ENCODE data around the gene WAC.
"Not testable (repeated sequence)": the region's sequence is repeated elsewhere in the genome, so short reads cannot be mapped to it uniquely, and the experiment has no call there.

Gene WAC

GRCh38 chr10:28619455-28619854, 86.5 kb downstream of the WAC start:
- DNase-seq = peak; percentile 6 to 61 (median 51)

- peak; percentile 67 to 79 (median 71) for DNase-seq
Measured at GRCh38 chr10:28620251-28620650, 87.3 kb downstream of the WAC start.

DNA sequence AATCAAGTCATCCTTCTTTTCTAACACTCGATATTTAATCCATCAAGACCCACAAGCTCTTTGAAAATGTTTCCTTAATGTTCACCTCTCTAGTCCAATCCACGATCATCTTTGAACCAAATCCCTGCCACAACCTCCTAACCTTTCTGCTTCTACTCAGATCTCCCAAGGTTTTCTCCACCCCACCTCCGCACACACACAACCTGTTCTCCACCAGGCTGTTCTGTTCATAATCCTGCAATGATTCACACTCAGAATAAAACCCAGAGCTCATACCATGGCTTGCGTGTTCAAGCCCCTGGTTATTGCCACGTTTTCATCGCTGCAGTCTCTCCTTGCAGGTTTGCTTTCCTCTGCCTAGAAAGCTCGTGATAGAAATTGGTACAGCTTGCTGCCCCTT, 90.6 kb downstream of the WAC start:
- no peak for DNase-seq

- DNase-seq = no peak
Measured at GRCh38 chr10:28624351-28624750, 91.4 kb downstream of the WAC start.

DNA sequence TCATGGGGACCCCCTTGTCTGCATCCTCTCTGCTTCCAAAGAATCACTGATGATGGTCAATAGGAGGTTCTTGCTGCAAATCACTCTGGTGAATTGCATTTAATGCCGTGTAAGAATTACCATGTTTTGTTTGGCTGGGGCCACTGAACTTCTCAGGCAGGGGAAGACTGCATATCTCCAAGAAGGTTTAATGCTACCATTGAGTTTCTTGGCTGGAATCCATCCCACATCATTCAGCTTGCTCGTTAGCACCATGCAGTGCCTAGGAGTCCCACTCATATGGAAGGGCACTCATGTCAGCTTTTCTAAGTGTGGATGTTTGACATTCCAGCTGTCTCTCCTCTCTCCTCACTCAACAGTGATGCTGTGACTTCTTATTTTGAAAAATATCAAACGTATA, 94.2 kb downstream of the WAC start:
- no peak for DNase-seq

- DNase-seq = peak; percentile 78 to 90 (median 87)
Measured at GRCh38 chr10:28628184-28628893, 95.4 kb downstream of the WAC start.

DNA sequence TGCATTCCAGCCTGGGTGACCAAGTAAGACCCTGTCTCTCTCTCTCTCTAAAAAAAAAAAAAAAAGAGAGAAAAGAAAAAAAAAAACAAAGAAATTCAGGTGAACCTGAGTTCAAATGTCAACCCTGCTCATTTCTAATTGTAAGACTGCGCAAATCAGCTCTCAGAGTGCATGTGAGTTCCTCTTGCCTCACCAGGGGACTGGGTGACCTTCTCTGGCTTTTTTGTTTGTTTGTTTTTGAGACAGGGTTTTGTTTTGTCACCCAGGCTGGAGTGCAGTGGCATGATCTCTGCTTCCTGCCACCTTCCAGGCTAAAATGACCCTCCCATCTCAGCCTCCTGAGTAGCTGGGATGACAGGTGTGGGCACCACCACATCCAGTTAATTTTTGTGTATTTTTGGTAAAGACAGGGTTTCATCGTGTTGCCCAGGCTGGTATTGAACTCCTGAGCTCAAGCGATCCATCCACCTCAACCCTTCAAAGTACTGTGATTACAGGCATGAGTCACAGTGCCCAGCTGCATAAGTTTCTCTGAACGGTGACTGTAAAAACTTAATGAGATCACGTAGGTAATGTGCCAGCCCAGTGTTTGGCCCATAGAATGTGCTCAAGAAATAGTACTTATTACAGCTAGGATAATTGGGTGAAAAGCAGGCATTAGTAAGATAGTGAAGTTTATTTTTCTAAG, 99.1 kb downstream of the WAC start:
- DNase-seq = no peak

- DNase-seq = no peak
Measured at GRCh38 chr10:28632584-28632945, 99.6 kb downstream of the WAC start.

- no peak for DNase-seq
Measured at GRCh38 chr10:28633750-28634149, 100.8 kb downstream of the WAC start.

- DNase-seq = no peak
Measured at GRCh38 chr10:28637346-28637745, 104.4 kb downstream of the WAC start.

GRCh38 chr10:28638392-28638791, 105.5 kb downstream of the WAC start:
- no peak for DNase-seq

GRCh38 chr10:28640551-28640950, 107.6 kb downstream of the WAC start:
- DNase-seq = no peak

- no peak for DNase-seq
Measured at GRCh38 chr10:28644647-28645046, 111.7 kb downstream of the WAC start.

DNA sequence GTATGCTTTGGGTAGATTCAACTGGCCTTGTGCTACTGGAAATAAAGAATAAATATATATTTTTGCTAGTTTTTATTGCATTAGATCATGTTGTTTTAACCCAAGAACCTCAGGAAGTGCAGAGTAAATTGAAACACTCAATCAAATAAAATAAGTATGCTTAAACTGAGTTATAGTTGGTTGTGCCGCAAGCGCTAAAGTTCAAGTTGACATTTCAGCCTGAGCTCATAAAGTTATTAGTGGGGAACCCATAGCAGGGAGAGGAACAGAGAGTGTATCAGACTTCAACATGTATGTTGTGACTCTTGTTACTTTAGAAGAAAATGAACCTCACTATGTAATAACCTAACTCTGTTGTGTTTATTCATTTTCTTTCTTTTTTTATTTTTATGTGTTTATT, 119.2 kb downstream of the WAC start:
- no peak for DNase-seq

GRCh38 chr10:28652703-28653102, 119.8 kb downstream of the WAC start:
- DNase-seq = no peak

GRCh38 chr10:28658824-28659223, 125.9 kb downstream of the WAC start:
- DNase-seq = not testable (repeated sequence)

DNA sequence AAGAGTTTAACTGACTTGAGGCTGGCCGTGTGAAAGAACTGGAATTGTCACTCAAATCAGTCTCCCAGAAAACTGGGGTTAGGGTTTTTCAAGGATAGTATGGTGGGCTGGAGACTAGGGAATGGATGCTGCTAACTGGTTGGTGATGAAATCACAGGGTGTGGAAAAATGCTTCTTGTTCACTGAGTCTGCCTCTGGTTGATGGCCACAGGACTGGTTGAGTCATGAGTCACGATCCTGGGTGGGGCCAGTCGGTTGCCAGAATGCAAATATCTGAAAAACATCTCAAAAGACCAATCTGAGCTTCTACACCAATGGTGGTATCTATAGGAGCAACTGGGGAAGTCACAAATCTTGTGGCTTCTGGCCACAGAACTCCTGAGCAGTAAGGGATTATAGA, 128.1 kb downstream of the WAC start:
- DNase-seq = peak in 2 of 3 donors; percentile 31 to 36

- DNase-seq = peak; percentile 84 to 90 (median 87)
Measured at GRCh38 chr10:28663576-28664368, 130.9 kb downstream of the WAC start.

GRCh38 chr10:28664369-28664740, 131.4 kb downstream of the WAC start:
- DNase-seq = no peak

GRCh38 chr10:28666751-28667467, 134.0 kb downstream of the WAC start:
- no peak for DNase-seq

DNA sequence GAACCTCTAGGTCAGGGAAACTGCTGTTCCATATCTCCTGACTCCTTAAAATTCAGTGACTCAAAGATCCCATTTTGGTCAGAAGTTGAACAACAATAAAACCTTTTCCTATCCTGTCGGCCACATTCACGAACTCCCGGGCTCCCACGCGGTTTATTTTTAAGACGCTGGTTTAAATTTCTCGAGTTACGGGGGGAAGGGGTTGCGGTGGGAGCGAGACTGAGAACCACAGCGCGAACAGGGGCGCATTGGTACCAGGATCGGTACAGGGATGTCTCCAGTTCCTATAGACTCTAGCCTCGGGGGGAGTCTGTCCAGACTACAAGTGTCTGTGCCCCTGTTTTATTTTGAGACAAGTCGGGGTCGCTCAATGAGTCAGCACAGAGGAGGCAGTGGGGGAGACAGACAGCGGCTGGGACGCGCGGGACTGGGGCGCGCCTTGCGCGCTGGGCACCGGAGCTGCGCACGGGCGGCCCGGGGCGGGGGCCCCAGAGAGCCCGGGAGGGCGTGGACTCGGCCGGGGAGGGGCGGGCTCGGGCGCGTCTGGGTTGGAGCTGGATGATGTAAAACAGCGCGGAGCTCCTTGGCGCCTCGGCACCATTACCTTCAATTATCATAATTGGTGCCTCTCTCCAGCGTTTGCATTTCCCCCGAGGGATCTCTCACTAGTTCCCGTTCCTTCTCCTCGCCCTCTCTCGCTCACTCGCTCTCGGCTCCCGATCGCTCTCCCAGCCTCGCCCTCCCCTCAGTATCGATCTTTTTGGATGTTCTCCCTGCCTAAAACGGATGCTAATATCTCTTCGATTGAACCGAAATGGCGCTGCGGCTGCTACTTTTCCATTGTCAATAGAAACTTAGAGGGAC, 135.7 kb downstream of the WAC start:
- DNase-seq = peak in 2 of 3 donors; percentile 39

Data from suppressor macrophage treated with lipopolysaccharide for 1 hour (primary cell).